ENCODE results near the gene HID1. TPM values are rescaled to one million over a fixed set of nuclear protein-coding genes. Genes with fewer than 3 reads are reported as not detected.

HID1 gene
- total RNA-seq, 3 donors from 2014 or later (not counting 1 experiment from before 2014, with no cell fraction given): 0.66 to 9.5 (median 2.8) TPM

- Mint-ChIP-seq H3K4me1 (no peaks in the 10 kb centered on the region), H3K27ac (no peak overlapping the region), H3K9me3 (no peaks in the 10 kb centered on the region), H3K27me3 (ENCODE audit: low read depth in 2 of 2) (peaks cover 45 to 52% of the 10 kb centered on the region in 2 donors), H3K4me3 (no peak overlapping the region), H3K36me3 (no peaks in the 10 kb centered on the region)
- 56% methylated on average over 11 of the region's 11 CpGs for WGBS (ENCODE audit: insufficient coverage)
- Histone ChIP-seq H3K36me3 (ENCODE audit: control insufficient read depth, insufficient read depth, low read length) (no peaks in the 10 kb centered on the region), H3K4me1 (ENCODE audit: control insufficient read depth, insufficient read depth, low read length) (no peaks in the 10 kb centered on the region), H3K27me3 (ENCODE audit: control insufficient read depth, insufficient read depth, low read length) (peaks cover 23% of the 10 kb centered on the region), H3K27ac (ENCODE audit: low read length) (no peak overlapping the region), H3K9me3 (ENCODE audit: control insufficient read depth, insufficient read depth, low read length) (no peaks in the 10 kb centered on the region), H3K4me3 (ENCODE audit: low read length) (no peak overlapping the region)
- intact Hi-C loops (cut with micrococcal nuclease): no loop called here
- DNase-seq (no peak), ATAC-seq (no peak)
- TF ChIP-seq CTCF (IDR thresholded peaks at IDR 0.05): no peak
Measured at GRCh38 chr17:74937064-74938051, 35.2 kb downstream of the HID1 start.

DNA sequence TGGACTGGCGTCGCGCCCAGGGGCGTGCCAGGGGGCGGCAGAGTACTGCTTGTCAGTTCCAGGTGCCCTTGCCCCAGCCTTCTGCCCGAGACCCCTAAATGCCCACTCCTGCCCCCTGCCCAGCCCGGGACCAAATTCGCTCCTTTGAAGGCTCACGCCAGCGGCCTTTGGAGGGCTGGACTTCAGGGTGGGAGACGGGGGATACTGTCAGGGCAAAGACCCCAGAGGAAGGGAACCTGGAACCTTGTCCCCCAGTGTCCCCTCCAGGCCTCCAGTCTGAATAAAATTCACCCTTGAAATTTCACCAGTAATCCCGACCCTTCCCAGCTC lies 36.1 kb downstream of the HID1 start:
- 20% methylated on average over 12 of the region's 12 CpGs for WGBS (ENCODE audit: insufficient coverage)
- ATAC-seq (no peak), DNase-seq (no peak)
- H3K4me1 Mint-ChIP-seq: peaks cover 0 to under 1% of the 10 kb centered on the region in 2 donors
- H3K27me3 Mint-ChIP-seq (ENCODE audit: low read depth in 2 of 2): peaks cover 47 to 57% of the 10 kb centered on the region in 2 donors
- Histone ChIP-seq H3K36me3 (ENCODE audit: control insufficient read depth, insufficient read depth, low read length) (no peaks in the 10 kb centered on the region), H3K4me3 (ENCODE audit: low read length) (no peak overlapping the region), H3K9me3 (ENCODE audit: control insufficient read depth, insufficient read depth, low read length) (no peaks in the 10 kb centered on the region), H3K27me3 (ENCODE audit: control insufficient read depth, insufficient read depth, low read length) (peaks cover 23% of the 10 kb centered on the region), H3K4me1 (ENCODE audit: control insufficient read depth, insufficient read depth, low read length) (no peaks in the 10 kb centered on the region), H3K27ac (ENCODE audit: low read length) (no peak overlapping the region)
- intact Hi-C loops (cut with micrococcal nuclease): no loop called here
- no peaks in the 10 kb centered on the region for H3K9me3 Mint-ChIP-seq
- no peak for TF ChIP-seq CTCF (IDR thresholded peaks at IDR 0.05)
- no peak overlapping the region for H3K27ac Mint-ChIP-seq
- no peak overlapping the region for H3K4me3 Mint-ChIP-seq
- H3K36me3 Mint-ChIP-seq: no peaks in the 10 kb centered on the region

GRCh38 chr17:74935585-74936469 lies 36.7 kb downstream of the HID1 start, which contains the start of gene OTOP3:
Gene OTOP3 (plus strand): TSS chr17:74935898. CDS start chr17:74935922, 24 bp downstream.
- Mint-ChIP-seq H3K4me3 (no peak within 1 kb of the TSS), H3K27ac (no peak within 1 kb of the TSS), H3K9me3 (no peaks in the 10 kb centered on the region), H3K27me3 (ENCODE audit: low read depth in 2 of 2) (peaks cover 50 to 63% of the 10 kb centered on the region in 2 donors), H3K36me3 (no peaks in the 10 kb centered on the region), H3K4me1 (peaks cover 0 to 6% of the 10 kb centered on the region in 2 donors)
- Histone ChIP-seq H3K27ac (ENCODE audit: low read length) (no peak within 1 kb of the TSS), H3K9me3 (ENCODE audit: control insufficient read depth, insufficient read depth, low read length) (no peaks in the 10 kb centered on the region), H3K36me3 (ENCODE audit: control insufficient read depth, insufficient read depth, low read length) (no peaks in the 10 kb centered on the region), H3K4me3 (ENCODE audit: low read length) (no peak within 1 kb of the TSS), H3K27me3 (ENCODE audit: control insufficient read depth, insufficient read depth, low read length) (peaks cover 20% of the 10 kb centered on the region), H3K4me1 (ENCODE audit: control insufficient read depth, insufficient read depth, low read length) (no peaks in the 10 kb centered on the region)
- no peak for DNase-seq
- intact Hi-C loops (cut with micrococcal nuclease): no loop called here
- WGBS (ENCODE audit: insufficient coverage): 8% methylated on average over 78 of the region's 78 CpGs
- ATAC-seq: peak in 1 of 3 donors; percentile 28
- no peak for TF ChIP-seq CTCF (IDR thresholded peaks at IDR 0.05)
